Endodermal cell (in vitro differentiated cells): Measurements from ENCODE around the gene DCBLD1. TPM values are rescaled to one million over a fixed set of nuclear protein-coding genes. Genes with fewer than 3 reads are reported as not detected.

ENCODE experiments used
- DNase-seq: peaks from one replicate; pipeline ENCODE4 v3.0.0-alpha.2; 2017
- H3K27ac ChIP-seq: 2 replicates; pipeline ENCODE4 v1.5.1; 2013; ENCODE audit warnings: mild to moderate bottlenecking, low read depth, low read length, moderate library complexity
- H3K27me3 ChIP-seq: 2 replicates; pipeline ENCODE4 v1.6.1; 2013; ENCODE audit warnings: mild to moderate bottlenecking, low read length, moderate library complexity; ENCODE audit not compliant: insufficient read depth, control insufficient read depth, poor library complexity, severe bottlenecking
- H3K36me3 ChIP-seq: 2 replicates; pipeline ENCODE4 v1.7.0; 2013; ENCODE audit warnings: mild to moderate bottlenecking, low read length, moderate library complexity; ENCODE audit not compliant: control insufficient read depth, insufficient read depth
- H3K4me1 ChIP-seq: one replicate; pipeline ENCODE4 v1.7.0; 2013; ENCODE audit warnings: low read length; ENCODE audit not compliant: control insufficient read depth, insufficient read depth
- H3K4me3 ChIP-seq: 2 replicates; pipeline ENCODE4 v1.5.1; 2013; ENCODE audit warnings: mild to moderate bottlenecking, low read length, moderate library complexity
- H3K9ac ChIP-seq: 2 replicates; pipeline ENCODE4 v1.6.1; 2013; ENCODE audit warnings: mild to moderate bottlenecking, low read length, moderate library complexity; ENCODE audit not compliant: poor library complexity, severe bottlenecking; ENCODE audit errors: extremely low read depth
- H3K9me3 ChIP-seq: 2 replicates; pipeline ENCODE4 v1.6.1; 2013; ENCODE audit warnings: mild to moderate bottlenecking, low read length, moderate library complexity; ENCODE audit not compliant: control insufficient read depth
- H3K27ac Mint-ChIP-seq: 2 replicates; pipeline ENCODE4 v1.8.0; 2020; ENCODE audit warnings: mixed read lengths
- H3K27me3 Mint-ChIP-seq: 2 replicates; pipeline ENCODE4 v1.8.0; 2021; ENCODE audit warnings: mild to moderate bottlenecking, mixed read lengths; ENCODE audit not compliant: insufficient read depth
- H3K36me3 Mint-ChIP-seq: 2 replicates; pipeline ENCODE4 v1.8.0; 2020; ENCODE audit warnings: low read depth, mixed read lengths
- H3K4me1 Mint-ChIP-seq: 2 replicates; pipeline ENCODE4 v1.8.0; 2020; ENCODE audit warnings: mixed read lengths
- H3K4me3 Mint-ChIP-seq: 2 replicates; pipeline ENCODE4 v1.8.0; 2020; ENCODE audit warnings: mild to moderate bottlenecking, moderate library complexity, mixed read lengths
- H3K9me3 Mint-ChIP-seq: 2 replicates; pipeline ENCODE4 v1.8.0; 2020; ENCODE audit warnings: mild to moderate bottlenecking, mixed read lengths
- CTCF ChIP-seq: fragments of 200-600 bp; sonication (generic); conservative IDR thresholded peaks from 2 replicates; pipeline ENCODE4 v1.5.0; 2021; ENCODE audit warnings: antibody characterized with exemption, mild to moderate bottlenecking
- WGBS, 2 experiments: methylation state at CpG; one replicate each; pipeline versions ENCODE4 v1.1.5 to v1.1.7; 2013; ENCODE audit warnings: missing lambda C conversion rate in 2 of 2, mixed read lengths in 1 of 2; ENCODE audit not compliant: insufficient coverage in 1 of 2, insufficient read length in 1 of 2; 5-methylcytosine and 5-hydroxymethylcytosine counted together
- total RNA-seq, 2 donors: library from RNA; stranded (reverse); fragmentation: NEBNext Ultra II Directional in 1 of 2; extraction: Animal tissue kit (Norgen Biotek cat#: 25700) in 1 of 2; gene quantifications; 2 replicates in 1 of 2; 3 replicates in 1 of 2; pipeline ENCODE4 v1.2.1, GENCODE V29; 2021

The DCBLD1 gene
- total RNA-seq, 2 donors from 2014 or later, result 16.2 to 27.9 TPM

GRCh38 chr6:117574198-117574597 lies 91.7 kb downstream of the DCBLD1 start:
- H3K27me3 ChIP-seq, result no peaks in the 10 kb centered on the region
- no peaks in the 10 kb centered on the region for H3K9me3 Mint-ChIP-seq
- peaks cover 67% of the 10 kb centered on the region for H3K36me3 ChIP-seq
- DNase-seq, result no peak
- 80 to 82% methylated on average over 1 to 2 of the region's 4 CpGs for WGBS, 2 experiments
- no peak overlapping the region for H3K27ac ChIP-seq
- H3K4me1 ChIP-seq, result no peaks in the 10 kb centered on the region
- no peaks in the 10 kb centered on the region for H3K4me1 Mint-ChIP-seq
- no peak overlapping the region for H3K9ac ChIP-seq
- TF ChIP-seq CTCF, result no peak
- no peak overlapping the region for H3K27ac Mint-ChIP-seq
- H3K36me3 Mint-ChIP-seq, result peaks cover 39% of the 10 kb centered on the region
- no peak overlapping the region for H3K4me3 ChIP-seq
- no peak overlapping the region for H3K4me3 Mint-ChIP-seq
- no peaks in the 10 kb centered on the region for H3K9me3 ChIP-seq
- no peaks in the 10 kb centered on the region for H3K27me3 Mint-ChIP-seq

GRCh38 chr6:117585647-117586046 lies 103.2 kb downstream of the DCBLD1 start:
- no peaks in the 10 kb centered on the region for H3K27me3 Mint-ChIP-seq
- H3K4me3 Mint-ChIP-seq, result no peak overlapping the region
- Histone ChIP-seq H3K4me3 (no peak overlapping the region), H3K9ac (no peak overlapping the region), H3K27ac (no peak overlapping the region), H3K27me3 (no peaks in the 10 kb centered on the region), H3K4me1 (no peaks in the 10 kb centered on the region), H3K36me3 (peaks cover 47% of the 10 kb centered on the region), H3K9me3 (peaks cover 20% of the 10 kb centered on the region)
- DNase-seq, result no peak
- no peak for TF ChIP-seq CTCF
- H3K36me3 Mint-ChIP-seq, result peaks cover 50% of the 10 kb centered on the region
- H3K4me1 Mint-ChIP-seq, result no peaks in the 10 kb centered on the region
- peaks cover 3% of the 10 kb centered on the region for H3K9me3 Mint-ChIP-seq
- no peak overlapping the region for H3K27ac Mint-ChIP-seq

GRCh38 chr6:117590447-117590846 lies 108.0 kb downstream of the DCBLD1 start:
- Mint-ChIP-seq H3K9me3 (peaks cover 2% of the 10 kb centered on the region), H3K4me1 (no peaks in the 10 kb centered on the region), H3K27me3 (no peaks in the 10 kb centered on the region), H3K4me3 (no peak overlapping the region), H3K36me3 (peaks cover 31% of the 10 kb centered on the region), H3K27ac (no peak overlapping the region)
- no peaks in the 10 kb centered on the region for H3K27me3 ChIP-seq
- peaks cover 2% of the 10 kb centered on the region for H3K9me3 ChIP-seq
- DNase-seq, result no peak
- 93 to 94% methylated on average over 3 to 5 of the region's 5 CpGs for WGBS, 2 experiments
- no peaks in the 10 kb centered on the region for H3K4me1 ChIP-seq
- H3K9ac ChIP-seq, result no peak overlapping the region
- peaks cover 27% of the 10 kb centered on the region for H3K36me3 ChIP-seq
- no peak overlapping the region for H3K4me3 ChIP-seq
- H3K27ac ChIP-seq, result no peak overlapping the region
- no peak for TF ChIP-seq CTCF
